ENCODE results near the gene IMP4.

IMP4 gene

DNA sequence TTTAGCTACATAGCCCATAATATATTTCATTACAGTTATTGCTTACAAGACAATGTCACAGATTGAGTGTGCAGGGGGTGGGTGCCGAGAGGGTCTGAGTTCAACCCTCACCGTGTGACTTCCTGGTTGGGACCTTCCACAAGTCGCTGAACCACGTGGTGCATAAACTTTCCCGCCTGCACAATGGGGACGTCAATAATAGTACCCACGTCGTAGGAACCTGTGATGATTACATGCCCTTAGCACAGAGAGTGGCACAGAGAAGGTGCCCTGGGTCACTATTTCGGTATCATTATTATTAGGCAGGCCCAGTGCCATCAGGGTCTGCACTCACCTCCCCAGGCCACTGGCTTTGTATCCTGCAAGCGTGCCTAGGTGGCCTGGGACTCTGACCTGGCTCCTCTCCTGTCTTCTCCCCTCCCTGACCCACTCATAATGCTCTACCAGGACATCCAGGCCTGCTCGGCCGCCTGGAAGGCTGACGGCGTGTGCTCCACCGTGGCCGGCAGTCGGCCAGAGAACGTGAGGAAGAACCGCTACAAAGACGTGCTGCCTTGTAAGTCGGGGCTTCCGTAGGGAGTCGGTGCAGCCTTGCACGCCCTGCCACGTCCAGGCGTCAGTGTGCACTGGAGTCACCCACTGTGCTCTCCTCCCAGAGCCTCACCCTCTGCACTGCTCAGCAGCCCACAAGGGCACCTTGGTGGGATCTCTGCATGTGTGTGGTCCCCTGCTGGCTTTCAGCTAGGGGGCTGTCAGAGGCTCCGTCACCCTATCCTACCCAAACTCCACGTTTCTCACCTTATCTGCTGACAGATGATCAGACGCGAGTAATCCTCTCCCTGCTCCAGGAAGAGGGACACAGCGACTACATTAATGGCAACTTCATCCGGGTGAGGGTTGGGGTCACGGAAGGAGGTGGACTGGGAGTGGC is 16.0 kb downstream of the IMP4 start:
- TF ChIP-seq GATA2 (IDR thresholded peaks at IDR 0.05; ENCODE audit: low read depth, low read length) = no peak
- no peak for TF ChIP-seq GATA3 (IDR thresholded peaks at IDR 0.05; ENCODE audit: low read depth, low read length)

DNA sequence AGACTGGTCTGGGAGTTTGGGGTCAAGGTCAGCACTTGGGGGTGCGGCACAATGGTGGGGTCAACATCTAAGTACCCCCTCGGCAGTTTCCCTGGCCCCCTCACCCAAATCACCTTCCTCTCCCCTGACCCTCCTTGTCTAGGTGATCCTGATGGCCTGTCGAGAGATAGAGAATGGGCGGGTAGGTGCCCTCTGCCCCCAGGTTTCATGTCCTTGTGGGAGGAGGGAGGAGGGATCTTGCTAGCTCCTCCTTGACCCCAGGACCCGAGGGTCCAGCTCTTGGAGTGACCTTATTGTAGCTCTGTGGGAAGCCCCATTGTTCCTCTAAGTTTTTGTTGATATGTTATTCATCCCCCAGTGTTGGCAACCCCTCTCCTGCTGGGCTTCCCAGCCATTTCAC is 16.8 kb downstream of the IMP4 start:
- TF ChIP-seq GATA3 (IDR thresholded peaks at IDR 0.05; ENCODE audit: low read depth, low read length) (no peak), GATA2 (IDR thresholded peaks at IDR 0.05; ENCODE audit: low read depth, low read length) (no peak)

DNA sequence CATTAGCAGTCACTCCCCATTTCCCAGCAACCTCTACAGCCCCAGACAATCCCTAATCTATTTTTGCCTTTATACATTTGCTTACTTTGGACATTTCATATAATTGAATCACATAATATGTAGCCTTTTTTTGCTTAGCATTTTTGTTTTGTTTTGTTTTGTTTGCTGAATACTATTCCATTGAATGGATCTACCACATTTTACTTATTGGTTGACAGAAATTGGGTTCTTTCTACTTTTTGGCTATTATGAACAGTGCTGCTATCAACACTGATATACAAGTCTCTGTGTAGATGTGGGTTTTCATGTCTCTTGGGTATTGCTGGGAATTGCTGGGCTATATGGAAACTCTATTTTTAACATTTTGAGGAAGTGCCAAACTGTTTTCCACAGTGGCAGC is 20.8 kb downstream of the IMP4 start:
- TF ChIP-seq GATA3 (IDR thresholded peaks at IDR 0.05; ENCODE audit: low read depth, low read length) (no peak), GATA2 (IDR thresholded peaks at IDR 0.05; ENCODE audit: low read depth, low read length) (no peak)

DNA sequence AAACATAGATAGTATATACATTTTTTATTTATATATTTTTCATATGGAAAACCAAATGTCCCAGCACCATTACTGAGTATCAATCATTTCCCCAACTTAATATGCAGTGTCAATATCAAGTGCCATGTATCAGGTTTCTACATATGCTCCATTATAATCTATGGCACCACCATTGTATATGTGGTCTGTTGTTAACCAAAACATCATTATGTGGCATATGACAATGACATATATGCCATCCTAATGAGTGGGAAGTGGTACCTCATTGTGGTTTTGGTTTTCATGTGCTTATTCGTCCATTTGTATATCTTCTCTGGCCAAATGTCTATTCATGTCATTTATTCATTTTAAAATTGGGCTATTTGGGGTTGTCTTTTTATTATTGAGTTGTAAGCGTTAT is 22.4 kb downstream of the IMP4 start:
- no peak for TF ChIP-seq GATA2 (IDR thresholded peaks at IDR 0.05; ENCODE audit: low read depth, low read length)
- TF ChIP-seq GATA3 (IDR thresholded peaks at IDR 0.05; ENCODE audit: low read depth, low read length) = no peak

- no peak for TF ChIP-seq GATA3 (IDR thresholded peaks at IDR 0.05; ENCODE audit: low read depth, low read length)
- TF ChIP-seq GATA2 (IDR thresholded peaks at IDR 0.05; ENCODE audit: low read depth, low read length) = no peak
These were observed 23.3 kb downstream of the IMP4 start for GRCh38 chr2:130365963-130366362.

DNA sequence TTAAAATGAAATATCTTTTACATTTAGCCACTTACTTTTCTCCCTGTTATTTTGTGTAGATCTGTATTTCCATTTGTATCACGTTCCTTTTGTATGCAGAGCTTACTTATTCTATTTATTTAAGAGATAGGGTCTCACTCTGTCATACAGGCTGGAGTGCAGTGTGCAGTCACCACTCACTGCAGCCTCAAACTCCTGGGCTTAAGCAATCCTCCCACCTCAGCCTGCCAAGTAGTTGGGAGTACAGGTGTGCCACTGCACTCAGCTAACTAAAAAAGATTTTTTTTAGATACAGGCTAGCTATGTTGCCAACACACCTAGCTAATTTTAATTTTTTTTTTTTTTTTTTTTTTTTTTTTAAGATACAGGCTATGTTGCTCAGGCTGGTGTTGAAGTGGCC is 24.0 kb downstream of the IMP4 start:
- TF ChIP-seq GATA3 (IDR thresholded peaks at IDR 0.05; ENCODE audit: low read depth, low read length) (no peak), GATA2 (IDR thresholded peaks at IDR 0.05; ENCODE audit: low read depth, low read length) (no peak)

- TF ChIP-seq GATA3 (IDR thresholded peaks at IDR 0.05; ENCODE audit: low read depth, low read length) = no peak
- no peak for TF ChIP-seq GATA2 (IDR thresholded peaks at IDR 0.05; ENCODE audit: low read depth, low read length)
These were observed 26.1 kb downstream of the IMP4 start for GRCh38 chr2:130368786-130369185.

DNA sequence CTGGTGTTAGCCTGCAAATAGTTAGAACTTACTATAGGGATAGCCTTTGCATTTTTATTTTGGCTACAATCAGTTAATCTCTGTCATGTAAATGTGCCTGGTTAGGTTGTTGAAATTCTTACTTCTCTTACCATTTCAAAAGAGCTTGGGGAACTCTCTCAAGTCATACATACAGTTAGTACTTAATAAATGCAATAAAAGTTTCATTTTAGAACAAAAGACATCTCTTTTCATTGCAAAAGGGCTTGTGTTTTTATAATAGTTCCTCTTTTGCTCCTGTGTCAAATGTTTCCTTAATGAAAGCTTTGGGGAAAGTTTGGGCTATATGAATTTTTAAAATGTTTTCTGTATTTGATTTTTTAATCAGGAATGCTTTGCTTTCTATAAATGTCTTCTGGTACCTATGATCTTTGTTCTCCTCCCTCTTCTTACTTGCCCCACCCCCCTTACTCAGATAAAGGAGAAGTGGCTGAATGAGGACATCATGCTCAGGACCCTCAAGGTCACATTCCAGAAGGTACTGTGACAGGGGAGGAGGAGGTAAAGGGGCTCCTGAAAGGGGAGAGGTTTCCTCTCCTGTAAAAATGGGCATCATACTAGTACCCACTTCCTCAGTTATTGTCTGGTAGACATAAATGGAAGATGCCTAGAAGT is 26.7 kb downstream of the IMP4 start:
- TF ChIP-seq GATA2 (IDR thresholded peaks at IDR 0.05; ENCODE audit: low read depth, low read length) (no peak), GATA3 (IDR thresholded peaks at IDR 0.05; ENCODE audit: low read depth, low read length) (no peak)

- TF ChIP-seq GATA2 (IDR thresholded peaks at IDR 0.05; ENCODE audit: low read depth, low read length) = no peak
- no peak for TF ChIP-seq GATA3 (IDR thresholded peaks at IDR 0.05; ENCODE audit: low read depth, low read length)
These were observed 27.3 kb downstream of the IMP4 start for GRCh38 chr2:130369965-130370341.

GRCh38 chr2:130370490-130370889 is 27.8 kb downstream of the IMP4 start:
- no peak for TF ChIP-seq GATA2 (IDR thresholded peaks at IDR 0.05; ENCODE audit: low read depth, low read length)
- no peak for TF ChIP-seq GATA3 (IDR thresholded peaks at IDR 0.05; ENCODE audit: low read depth, low read length)

DNA sequence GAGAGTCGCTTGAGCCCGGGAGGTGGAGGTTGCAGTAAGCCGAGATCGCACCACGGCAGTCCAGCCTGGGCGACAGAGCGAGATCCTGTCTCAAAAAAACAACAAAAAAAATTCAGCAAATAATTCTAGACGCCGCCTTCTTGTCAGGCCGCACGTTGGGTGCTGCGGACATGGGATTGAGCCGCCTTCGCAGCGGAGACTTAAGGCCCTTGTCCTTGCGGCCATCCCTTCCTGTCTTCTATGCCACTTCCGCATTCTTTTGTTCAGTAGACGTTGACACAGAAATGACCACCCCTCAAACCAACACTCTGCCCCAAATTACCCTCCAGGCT is 29.0 kb downstream of the IMP4 start:
- TF ChIP-seq GATA2 (IDR thresholded peaks at IDR 0.05; ENCODE audit: low read depth, low read length) (no peak), GATA3 (IDR thresholded peaks at IDR 0.05; ENCODE audit: low read depth, low read length) (no peak)

GRCh38 chr2:130372055-130372832 is 29.5 kb downstream of the IMP4 start:
- TF ChIP-seq GATA2 (IDR thresholded peaks at IDR 0.05; ENCODE audit: low read depth, low read length) (no peak), GATA3 (IDR thresholded peaks at IDR 0.05; ENCODE audit: low read depth, low read length) (no peak)

DNA sequence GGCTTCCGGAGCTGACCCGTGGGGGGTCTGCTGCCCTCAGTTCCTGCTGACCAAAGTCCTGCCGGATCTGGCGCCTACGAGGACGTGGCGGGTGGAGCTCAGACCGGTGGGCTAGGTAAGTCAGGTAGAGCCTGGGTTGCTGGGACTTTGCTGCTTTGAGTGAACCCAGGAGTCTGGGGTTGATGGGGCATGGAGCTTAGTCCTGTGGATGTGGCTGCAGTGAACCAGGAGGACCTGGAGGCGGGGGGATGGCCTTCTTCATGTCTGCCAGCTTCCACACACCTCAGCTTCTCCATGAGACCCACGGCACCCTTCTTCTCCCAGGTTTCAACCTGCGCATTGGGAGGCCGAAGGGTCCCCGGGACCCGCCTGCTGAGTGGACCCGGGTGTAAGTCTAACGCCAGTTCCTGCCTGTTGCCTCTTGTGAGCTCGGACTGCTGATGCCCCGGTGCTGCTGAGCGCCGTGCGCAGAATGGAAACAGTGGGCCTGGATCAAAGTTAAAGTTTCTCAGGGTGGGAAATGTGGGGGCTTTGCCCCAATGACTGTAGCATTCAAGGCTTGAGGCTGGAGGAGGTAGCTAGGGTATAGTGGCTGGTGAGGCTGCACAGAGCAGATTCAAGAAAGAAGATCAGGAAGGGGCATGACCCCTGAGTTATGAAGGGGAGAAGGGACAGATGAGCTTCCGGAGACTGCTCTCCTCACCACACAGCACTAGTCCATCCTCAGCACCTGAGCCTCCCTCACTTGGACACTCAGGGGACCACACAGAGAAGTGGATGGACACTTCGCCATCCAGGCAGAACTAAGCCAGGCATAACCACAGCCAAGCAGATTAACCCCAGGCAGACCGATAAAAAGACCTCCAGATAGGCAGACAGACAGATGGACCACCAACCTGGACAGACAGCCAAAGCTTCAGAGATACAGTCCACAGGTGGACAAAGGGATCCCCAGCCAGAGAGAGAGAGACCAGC is 30.4 kb downstream of the IMP4 start:
- TF ChIP-seq GATA3 (IDR thresholded peaks at IDR 0.05; ENCODE audit: low read depth, low read length) = no peak
- no peak for TF ChIP-seq GATA2 (IDR thresholded peaks at IDR 0.05; ENCODE audit: low read depth, low read length)
